ENCODE data around the gene PARD3B. TPM values are rescaled to one million over a fixed set of nuclear protein-coding genes. Genes with fewer than 3 reads are reported as not detected.

PARD3B gene
- total and polyA plus RNA-seq, 2 donors (not counting 1 experiment from before 2014, with no cell fraction given): 7.4 to 20.6 TPM

GRCh38 chr2:204900910-204901309 is 355.6 kb downstream of the PARD3B start:
- H3K27me3 ChIP-seq (ENCODE audit: control insufficient read depth, insufficient read depth, low read length): no peaks in the 10 kb centered on the region
- H3K9ac ChIP-seq (ENCODE audit: insufficient read depth, low read length): no peak overlapping the region
- H4K20me1 ChIP-seq (ENCODE audit: control insufficient read depth, extremely low read depth, insufficient read depth, low read length): no peaks in the 10 kb centered on the region
- H3K79me2 ChIP-seq (ENCODE audit: control insufficient read depth, insufficient read depth, low read length): no peaks in the 10 kb centered on the region
- TF ChIP-seq EZH2 (IDR thresholded peaks at IDR 0.05; ENCODE audit: low read length, missing control alignments): no peak
- TF ChIP-seq, protein P1, sequence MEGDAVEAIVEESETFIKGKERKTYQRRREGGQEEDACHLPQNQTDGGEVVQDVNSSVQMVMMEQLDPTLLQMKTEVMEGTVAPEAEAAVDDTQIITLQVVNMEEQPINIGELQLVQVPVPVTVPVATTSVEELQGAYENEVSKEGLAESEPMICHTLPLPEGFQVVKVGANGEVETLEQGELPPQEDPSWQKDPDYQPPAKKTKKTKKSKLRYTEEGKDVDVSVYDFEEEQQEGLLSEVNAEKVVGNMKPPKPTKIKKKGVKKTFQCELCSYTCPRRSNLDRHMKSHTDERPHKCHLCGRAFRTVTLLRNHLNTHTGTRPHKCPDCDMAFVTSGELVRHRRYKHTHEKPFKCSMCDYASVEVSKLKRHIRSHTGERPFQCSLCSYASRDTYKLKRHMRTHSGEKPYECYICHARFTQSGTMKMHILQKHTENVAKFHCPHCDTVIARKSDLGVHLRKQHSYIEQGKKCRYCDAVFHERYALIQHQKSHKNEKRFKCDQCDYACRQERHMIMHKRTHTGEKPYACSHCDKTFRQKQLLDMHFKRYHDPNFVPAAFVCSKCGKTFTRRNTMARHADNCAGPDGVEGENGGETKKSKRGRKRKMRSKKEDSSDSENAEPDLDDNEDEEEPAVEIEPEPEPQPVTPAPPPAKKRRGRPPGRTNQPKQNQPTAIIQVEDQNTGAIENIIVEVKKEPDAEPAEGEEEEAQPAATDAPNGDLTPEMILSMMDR (conservative IDR thresholded peaks at IDR 0.05 in 1 of 2, IDR thresholded peaks at IDR 0.05 in 1 of 2; ENCODE audit: low read depth in 1 of 2, low read length in 2 of 2): no peak
- no peaks in the 10 kb centered on the region for H3K36me3 ChIP-seq (ENCODE audit: control insufficient read depth, insufficient read depth, low read length)
- H2AFZ ChIP-seq (ENCODE audit: low read length): no peak overlapping the region
- no peak for DNase-seq (ENCODE audit: low read depth in 2 of 2)
- H3K4me1 ChIP-seq (ENCODE audit: control insufficient read depth, extremely low read depth, insufficient read depth, low read length): no peaks in the 10 kb centered on the region
- no peak overlapping the region for H3K27ac ChIP-seq (ENCODE audit: insufficient read depth, low read length)
- no peaks in the 10 kb centered on the region for H3K9me3 ChIP-seq (ENCODE audit: control insufficient read depth, insufficient read depth, low read depth, low read length)
- no peak overlapping the region for H3K4me3 ChIP-seq (replicated peaks in 1 of 4; ENCODE audit: control extremely low read depth in 1 of 4, insufficient read depth in 1 of 4, low read depth in 3 of 4, low read length in 4 of 4)
- H3K4me2 ChIP-seq (ENCODE audit: extremely low read depth, insufficient read depth, low read length): no peak overlapping the region

DNA sequence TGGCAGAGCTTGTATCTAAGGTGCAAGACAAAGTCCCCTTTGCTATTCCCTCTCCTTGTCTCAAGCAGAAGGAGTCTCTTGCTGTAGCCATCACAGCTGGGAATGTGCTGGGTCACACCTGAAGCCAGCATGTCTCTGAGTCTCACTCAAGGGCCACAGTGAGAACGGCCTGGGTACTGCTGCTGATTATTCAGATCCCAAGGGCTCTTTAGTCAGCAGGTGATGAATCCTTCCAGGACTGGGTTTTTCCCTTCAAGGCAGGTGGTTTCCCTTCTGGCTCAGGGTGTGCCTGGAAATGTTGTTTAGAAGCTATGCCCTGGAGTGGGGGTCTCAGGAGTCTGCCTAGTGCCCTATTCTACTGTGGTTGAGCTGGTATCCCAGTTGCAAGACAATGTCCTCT is 356.3 kb downstream of the PARD3B start:
- no peaks in the 10 kb centered on the region for H3K36me3 ChIP-seq (ENCODE audit: control insufficient read depth, insufficient read depth, low read length)
- H3K27ac ChIP-seq (ENCODE audit: insufficient read depth, low read length): no peak overlapping the region
- no peak overlapping the region for H3K9ac ChIP-seq (ENCODE audit: insufficient read depth, low read length)
- H3K9me3 ChIP-seq (ENCODE audit: control insufficient read depth, insufficient read depth, low read depth, low read length): no peaks in the 10 kb centered on the region
- no peak overlapping the region for H3K4me3 ChIP-seq (replicated peaks in 1 of 4; ENCODE audit: control extremely low read depth in 1 of 4, insufficient read depth in 1 of 4, low read depth in 3 of 4, low read length in 4 of 4)
- H4K20me1 ChIP-seq (ENCODE audit: control insufficient read depth, extremely low read depth, insufficient read depth, low read length): no peaks in the 10 kb centered on the region
- DNase-seq (ENCODE audit: low read depth in 2 of 2): no peak
- H2AFZ ChIP-seq (ENCODE audit: low read length): no peak overlapping the region
- TF ChIP-seq, protein P1 (conservative IDR thresholded peaks at IDR 0.05 in 1 of 2, IDR thresholded peaks at IDR 0.05 in 1 of 2; ENCODE audit: low read depth in 1 of 2, low read length in 2 of 2): no peak
- TF ChIP-seq EZH2 (IDR thresholded peaks at IDR 0.05; ENCODE audit: low read length, missing control alignments): no peak
- H3K79me2 ChIP-seq (ENCODE audit: control insufficient read depth, insufficient read depth, low read length): no peaks in the 10 kb centered on the region
- H3K4me2 ChIP-seq (ENCODE audit: extremely low read depth, insufficient read depth, low read length): no peak overlapping the region
- no peaks in the 10 kb centered on the region for H3K4me1 ChIP-seq (ENCODE audit: control insufficient read depth, extremely low read depth, insufficient read depth, low read length)
- no peaks in the 10 kb centered on the region for H3K27me3 ChIP-seq (ENCODE audit: control insufficient read depth, insufficient read depth, low read length)

DNA sequence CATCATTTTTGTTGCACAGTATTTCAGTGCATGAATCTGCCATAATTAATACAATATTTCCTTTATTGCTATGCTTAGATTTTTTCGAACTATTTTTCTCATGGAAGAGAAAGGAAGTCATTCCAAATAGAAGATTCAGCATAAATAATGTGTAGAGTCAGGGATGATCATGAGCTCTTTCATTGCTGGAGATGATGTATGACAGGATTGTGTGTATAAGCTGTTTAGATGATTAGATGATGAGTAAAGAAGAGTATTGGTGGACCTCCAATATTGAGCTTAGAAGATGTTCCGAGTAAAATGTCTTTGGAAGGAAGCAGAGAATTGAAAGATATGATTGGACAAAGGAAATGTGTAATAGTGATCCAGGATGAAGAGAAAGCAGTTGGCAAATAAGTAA is 364.5 kb downstream of the PARD3B start:
- Histone ChIP-seq H3K27me3 (ENCODE audit: control insufficient read depth, insufficient read depth, low read length) (no peaks in the 10 kb centered on the region), H3K9me3 (ENCODE audit: control insufficient read depth, insufficient read depth, low read depth, low read length) (no peaks in the 10 kb centered on the region), H3K36me3 (ENCODE audit: control insufficient read depth, insufficient read depth, low read length) (no peaks in the 10 kb centered on the region), H3K79me2 (ENCODE audit: control insufficient read depth, insufficient read depth, low read length) (no peaks in the 10 kb centered on the region), H3K4me3 (replicated peaks in 1 of 4; ENCODE audit: control extremely low read depth in 1 of 4, insufficient read depth in 1 of 4, low read depth in 3 of 4, low read length in 4 of 4) (no peak overlapping the region), H3K4me2 (ENCODE audit: extremely low read depth, insufficient read depth, low read length) (no peak overlapping the region), H4K20me1 (ENCODE audit: control insufficient read depth, extremely low read depth, insufficient read depth, low read length) (no peaks in the 10 kb centered on the region), H3K4me1 (ENCODE audit: control insufficient read depth, extremely low read depth, insufficient read depth, low read length) (no peaks in the 10 kb centered on the region), H3K9ac (ENCODE audit: insufficient read depth, low read length) (no peak overlapping the region), H2AFZ (ENCODE audit: low read length) (no peak overlapping the region), H3K27ac (ENCODE audit: insufficient read depth, low read length) (no peak overlapping the region)
- no peak for TF ChIP-seq EZH2 (IDR thresholded peaks at IDR 0.05; ENCODE audit: low read length, missing control alignments)
- TF ChIP-seq, protein P1 (conservative IDR thresholded peaks at IDR 0.05 in 1 of 2, IDR thresholded peaks at IDR 0.05 in 1 of 2; ENCODE audit: low read depth in 1 of 2, low read length in 2 of 2): no peak
- no peak for DNase-seq (ENCODE audit: low read depth in 2 of 2)

All from fibroblast of lung (primary cell).